ENCODE data around the gene RPL7L1.

The RPL7L1 gene

DNA sequence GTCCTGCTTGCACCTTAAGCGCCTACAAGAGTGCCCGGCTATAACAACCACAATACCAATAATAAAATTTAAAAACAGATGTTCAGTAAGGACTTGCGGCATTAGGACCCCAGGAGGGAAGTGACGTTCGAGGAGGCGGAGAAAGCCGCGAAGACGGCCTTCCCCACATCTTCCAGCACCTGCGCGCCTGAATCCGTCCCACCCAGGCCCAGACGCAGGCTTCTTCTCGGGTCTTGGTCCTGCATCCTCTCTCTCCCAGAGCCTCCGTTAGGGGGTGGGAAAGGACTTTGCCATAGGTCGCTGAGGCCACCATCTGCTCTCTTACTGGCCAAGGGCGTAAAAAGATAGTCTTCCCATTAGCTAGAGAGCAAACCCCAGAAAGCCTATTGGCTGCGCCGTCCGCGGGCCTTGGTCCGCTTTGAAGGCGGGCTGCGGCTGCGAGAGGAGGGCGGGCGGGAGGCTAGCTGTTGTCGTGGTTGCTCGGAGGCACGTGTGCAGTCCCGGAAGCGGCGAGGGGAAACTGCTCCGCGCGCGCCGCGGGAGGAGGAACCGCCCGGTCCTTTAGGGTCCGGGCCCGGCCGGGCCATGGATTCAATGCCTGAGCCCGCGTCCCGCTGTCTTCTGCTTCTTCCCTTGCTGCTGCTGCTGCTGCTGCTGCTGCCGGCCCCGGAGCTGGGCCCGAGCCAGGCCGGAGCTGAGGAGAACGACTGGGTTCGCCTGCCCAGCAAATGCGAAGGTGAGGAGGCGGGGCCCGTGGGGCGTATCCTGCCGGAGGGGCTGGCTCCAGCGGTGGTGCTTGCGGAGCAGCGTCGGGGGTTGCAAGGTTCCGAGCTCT is 49.8 kb downstream of the RPL7L1 start, which contains the start of gene CNPY3 (continued):
- TF ChIP-seq PRDM10 (tag by site-specific recombination; IDR thresholded peaks at IDR 0.05) (no peak), ZXDB (tag by site-specific recombination; IDR thresholded peaks at IDR 0.05) (peak; percentile 94), ZNF335 (tag by site-specific recombination; conservative IDR thresholded peaks at IDR 0.05) (peak; percentile 98), INSM2 (tag by site-specific recombination; IDR thresholded peaks at IDR 0.05) (peak; percentile 61; the same call in 1 of the 2 replicates), ZBTB8A (tag by site-specific recombination; IDR thresholded peaks at IDR 0.05) (peak; percentile 70), ZNF600 (tag by site-specific recombination; IDR thresholded peaks at IDR 0.05) (peak; percentile 100), KLF1 (tag by site-specific recombination; IDR thresholded peaks at IDR 0.05) (peak; percentile 90), SP2 (tag by site-specific recombination; IDR thresholded peaks at IDR 0.05) (peak; percentile 96), ZNF350 (tag by site-specific recombination; IDR thresholded peaks at IDR 0.05) (peak; percentile 98), ZNF146 (tag by site-specific recombination; IDR thresholded peaks at IDR 0.05) (0 out of 2 replicates have a peak, but pooled peaks have one; percentile 58), KLF8 (tag by site-specific recombination; IDR thresholded peaks at IDR 0.05) (peak; percentile 98), IKZF3 (tag by site-specific recombination; IDR thresholded peaks at IDR 0.05) (peak; percentile 97), ZSCAN23 (tag by site-specific recombination; IDR thresholded peaks at IDR 0.05) (peak; percentile 77; the same call in 1 of the 2 replicates), ZBTB44 (tag by site-specific recombination; IDR thresholded peaks at IDR 0.05) (peak; percentile 10; the same call in 1 of the 2 replicates), ZNF24 (tag by site-specific recombination; IDR thresholded peaks at IDR 0.05) (peak; percentile 84), ZNF366 (tag by site-specific recombination; conservative IDR thresholded peaks at IDR 0.05) (peak; percentile 91), ZSCAN4 (tag by site-specific recombination; IDR thresholded peaks at IDR 0.05) (no peak), TRIM28 (IDR thresholded peaks at IDR 0.05; ENCODE audit: borderline replicate concordance, low read length) (peak; percentile 57), REPIN1 (tag by site-specific recombination; IDR thresholded peaks at IDR 0.05; ENCODE audit: low read depth) (no peak), ZFP37 (tag by site-specific recombination; IDR thresholded peaks at IDR 0.05) (0 out of 2 replicates have a peak, but pooled peaks have one; percentile 70), KLF9 (tag by site-specific recombination; IDR thresholded peaks at IDR 0.05; ENCODE audit: low read depth) (peak; percentile 98), ZNF843 (tag by site-specific recombination; IDR thresholded peaks at IDR 0.05) (peak; percentile 66; the same call in 1 of the 2 replicates), ZBTB48 (tag by site-specific recombination; IDR thresholded peaks at IDR 0.05) (peak; percentile 61; the same call in 1 of the 2 replicates), ZNF416 (tag by site-specific recombination; IDR thresholded peaks at IDR 0.05) (no peak), ZNF596 (tag by site-specific recombination; IDR thresholded peaks at IDR 0.05) (no peak), MYNN (tag by site-specific recombination; IDR thresholded peaks at IDR 0.05; ENCODE audit: borderline replicate concordance) (no peak), ZEB2 (tag by site-specific recombination; IDR thresholded peaks at IDR 0.05) (peak; percentile 97), EGR2 (tag by site-specific recombination; IDR thresholded peaks at IDR 0.05; ENCODE audit: low read depth) (0 out of 2 replicates have a peak, but pooled peaks have one; percentile 43), ZNF324 (tag by site-specific recombination; IDR thresholded peaks at IDR 0.05) (0 out of 2 replicates have a peak, but pooled peaks have one; percentile 50), YY1 (tag by site-specific recombination; IDR thresholded peaks at IDR 0.05) (peak; percentile 62; the same call in 1 of the 2 replicates), ZNF394 (tag by site-specific recombination; IDR thresholded peaks at IDR 0.05; ENCODE audit: borderline replicate concordance) (peak; percentile 56; the same call in 1 of the 2 replicates), ZNF660 (tag by site-specific recombination; IDR thresholded peaks at IDR 0.05) (peak; percentile 76)
